Activated naive CD4-positive, alpha-beta T cell treated with anti-CD3 and anti-CD28 coated beads, Interleukin-2, amount 50 U/mL, for 24 hours (primary cell): ENCODE results near the gene HK1.
A peak's percentile ranks its signal among the peaks of the same experiment; 100 is the strongest.

Experiments
- H3K27ac Mint-ChIP-seq: one replicate; pipeline ENCODE4 v1.8.0; 2021; ENCODE audit warnings: mild to moderate bottlenecking, mixed read lengths
- H3K27me3 Mint-ChIP-seq: one replicate; pipeline ENCODE4 v1.8.0; 2021; ENCODE audit warnings: mixed read lengths
- H3K36me3 Mint-ChIP-seq: one replicate; pipeline ENCODE4 v1.8.0; 2021; ENCODE audit warnings: mixed read lengths
- H3K4me1 Mint-ChIP-seq: one replicate; pipeline ENCODE4 v1.8.0; 2021; ENCODE audit warnings: mixed read lengths
- H3K4me3 Mint-ChIP-seq: one replicate; pipeline ENCODE4 v1.8.0; 2021; ENCODE audit warnings: mild to moderate bottlenecking, mixed read lengths
- H3K9me3 Mint-ChIP-seq: one replicate; pipeline ENCODE4 v1.8.0; 2021; ENCODE audit warnings: mixed read lengths

HK1 gene

DNA sequence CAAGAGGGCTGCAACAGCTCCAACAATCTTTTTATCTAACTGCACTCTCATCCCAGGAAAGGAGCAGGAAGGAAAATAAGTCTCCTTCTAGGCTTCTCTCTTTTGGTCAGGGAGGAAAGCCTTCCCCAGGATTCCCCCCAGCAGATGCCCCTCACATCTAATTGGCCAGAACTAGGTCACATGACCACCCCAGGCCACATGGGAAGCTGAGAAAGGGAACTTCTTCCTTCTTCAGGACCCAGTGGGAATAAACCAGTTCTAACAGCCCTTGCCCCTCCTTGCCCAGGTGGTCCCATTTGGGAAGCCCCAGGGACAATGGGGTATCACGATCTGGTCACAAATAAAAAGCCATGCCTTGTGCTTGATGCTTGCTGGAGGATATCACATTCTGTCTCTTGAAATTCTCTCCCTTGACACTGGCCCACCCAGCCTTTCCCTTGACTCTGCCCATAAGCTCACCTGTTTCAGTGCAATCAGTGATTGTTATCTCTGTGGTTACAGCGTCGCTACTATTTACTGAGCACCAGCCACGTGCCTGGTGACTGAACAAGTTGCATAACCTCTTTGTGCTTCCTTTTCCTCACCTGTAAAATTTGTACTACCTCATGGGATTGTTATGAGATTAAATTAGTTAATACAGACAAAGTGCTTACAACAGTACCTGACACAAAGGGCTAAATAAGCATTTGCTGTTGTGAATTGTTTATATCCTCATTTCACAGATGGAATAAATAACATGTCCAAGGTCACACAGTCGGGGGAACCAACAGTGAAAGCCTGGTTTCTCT lies 147.4 kb downstream of the HK1 start:
- peaks cover 54% of the 10 kb centered on the region for H3K4me1 Mint-ChIP-seq
- H3K9me3 Mint-ChIP-seq, result no peaks in the 10 kb centered on the region
- H3K4me3 Mint-ChIP-seq, result no peak overlapping the region
- no peaks in the 10 kb centered on the region for H3K27me3 Mint-ChIP-seq
- H3K36me3 Mint-ChIP-seq, result no peaks in the 10 kb centered on the region
- peak overlapping the region; percentile 44 for H3K27ac Mint-ChIP-seq

DNA sequence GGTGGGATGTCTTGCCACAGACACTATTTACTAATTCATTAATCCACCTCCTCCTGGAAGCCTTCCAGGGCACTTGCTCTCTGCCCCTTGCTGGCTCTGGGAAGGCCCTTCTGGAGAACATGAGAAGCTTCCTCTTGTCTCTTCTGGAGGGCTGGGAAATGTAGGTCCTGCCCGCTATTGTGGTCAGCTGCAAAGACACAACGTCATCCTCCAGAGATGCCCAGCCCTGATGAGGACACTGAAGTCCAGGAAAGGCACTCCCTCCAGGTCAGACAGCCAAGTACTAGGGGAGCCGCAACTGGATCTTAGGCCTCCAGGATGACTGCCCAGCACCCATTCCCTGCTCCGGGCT lies 148.1 kb downstream of the HK1 start:
- H3K27me3 Mint-ChIP-seq, result no peaks in the 10 kb centered on the region
- H3K27ac Mint-ChIP-seq, result no peak overlapping the region
- no peaks in the 10 kb centered on the region for H3K9me3 Mint-ChIP-seq
- H3K4me1 Mint-ChIP-seq, result peaks cover 54% of the 10 kb centered on the region
- no peaks in the 10 kb centered on the region for H3K36me3 Mint-ChIP-seq
- no peak overlapping the region for H3K4me3 Mint-ChIP-seq

DNA sequence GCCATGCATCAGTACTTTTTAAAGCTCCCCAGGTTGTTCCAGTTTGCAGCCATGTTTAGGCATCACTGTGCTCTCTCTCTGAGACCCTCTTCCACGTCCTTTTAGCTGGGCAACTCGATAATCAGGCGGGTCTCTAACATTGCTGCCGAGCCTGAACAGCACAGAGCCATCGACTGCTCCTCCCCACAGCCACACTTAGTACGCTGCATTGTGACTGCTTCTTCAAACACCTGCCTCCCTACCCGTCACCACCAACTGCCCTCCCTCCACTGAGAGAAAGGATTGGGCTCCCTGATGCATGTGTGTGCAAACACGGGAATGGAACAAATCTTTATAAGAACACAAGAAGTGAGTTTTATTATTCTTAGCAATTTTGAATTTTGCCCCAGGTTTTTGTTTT lies 149.9 kb downstream of the HK1 start:
- no peaks in the 10 kb centered on the region for H3K27me3 Mint-ChIP-seq
- H3K36me3 Mint-ChIP-seq, result no peaks in the 10 kb centered on the region
- no peak overlapping the region for H3K4me3 Mint-ChIP-seq
- H3K27ac Mint-ChIP-seq, result no peak overlapping the region
- no peaks in the 10 kb centered on the region for H3K9me3 Mint-ChIP-seq
- H3K4me1 Mint-ChIP-seq, result peaks cover 44% of the 10 kb centered on the region

DNA sequence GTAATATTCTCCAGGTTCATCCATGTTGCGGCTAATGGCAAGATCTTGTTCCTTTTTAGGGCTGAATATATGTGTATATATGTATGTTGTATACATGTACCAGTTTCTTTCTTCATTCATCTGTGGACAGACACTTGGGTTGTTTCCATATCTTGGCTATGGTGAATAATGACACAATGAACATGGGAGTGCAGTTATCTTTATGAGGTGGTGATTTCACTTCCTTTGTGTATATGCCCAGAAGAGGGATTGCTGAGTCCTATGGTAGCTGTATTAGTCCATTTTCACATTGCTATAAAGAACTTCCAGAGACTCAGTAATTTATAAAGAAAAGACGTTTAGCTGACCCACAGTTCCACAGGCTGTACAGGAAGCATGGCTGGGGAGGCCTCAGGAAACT lies 155.9 kb downstream of the HK1 start:
- Mint-ChIP-seq H3K4me3 (no peak overlapping the region), H3K9me3 (no peaks in the 10 kb centered on the region), H3K4me1 (no peaks in the 10 kb centered on the region), H3K27ac (no peak overlapping the region), H3K36me3 (no peaks in the 10 kb centered on the region), H3K27me3 (no peaks in the 10 kb centered on the region)

DNA sequence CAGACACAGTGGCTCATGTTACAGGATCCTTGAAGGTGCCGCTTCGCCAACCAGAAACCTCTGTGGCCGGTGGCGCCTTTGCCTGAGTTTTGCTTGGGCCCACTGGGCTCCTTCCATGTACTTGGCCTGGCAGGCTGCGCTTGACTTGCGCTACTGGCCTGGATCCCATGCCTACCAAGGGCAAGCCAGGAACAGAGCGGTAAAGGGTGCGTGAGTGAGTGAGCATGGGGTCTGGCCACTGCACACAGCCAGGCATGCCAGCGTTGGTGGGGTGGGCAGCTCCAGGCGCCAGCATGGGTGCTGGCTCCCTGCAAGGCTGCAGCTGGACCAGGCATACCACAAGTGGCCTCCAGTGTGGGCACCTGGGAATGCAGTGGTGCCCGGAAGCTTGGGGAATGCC lies 156.6 kb downstream of the HK1 start:
- no peaks in the 10 kb centered on the region for H3K4me1 Mint-ChIP-seq
- H3K27ac Mint-ChIP-seq, result no peak overlapping the region
- H3K9me3 Mint-ChIP-seq, result no peaks in the 10 kb centered on the region
- no peaks in the 10 kb centered on the region for H3K36me3 Mint-ChIP-seq
- H3K27me3 Mint-ChIP-seq, result no peaks in the 10 kb centered on the region
- H3K4me3 Mint-ChIP-seq, result no peak overlapping the region

DNA sequence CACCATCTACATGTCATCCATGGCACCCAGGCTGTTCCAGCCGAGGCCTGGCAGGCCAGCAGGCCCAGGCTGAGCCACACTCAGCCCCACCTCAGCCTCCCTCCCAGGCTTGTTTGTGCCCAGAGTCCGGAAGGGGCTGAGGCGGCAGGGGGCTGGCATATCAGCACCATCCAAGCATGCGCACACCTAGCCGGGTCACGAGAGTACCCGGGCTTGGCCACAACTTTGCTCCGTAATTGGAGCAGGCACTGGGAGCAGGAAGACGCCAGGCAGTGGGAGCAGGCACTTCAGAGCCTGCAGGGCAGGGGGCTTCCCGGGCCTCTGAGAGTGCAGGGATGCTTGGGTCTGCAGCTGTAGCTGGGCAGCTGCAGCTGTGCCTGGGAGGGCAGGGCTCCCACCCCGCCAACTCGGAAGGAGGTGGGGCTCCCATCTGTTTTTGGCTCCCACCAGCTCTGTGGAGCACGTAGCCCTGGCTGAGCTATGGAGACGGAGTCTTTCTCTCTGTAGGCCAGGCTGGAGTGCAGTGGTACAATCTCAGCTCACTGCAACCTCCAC lies 157.7 kb downstream of the HK1 start:
- Mint-ChIP-seq H3K4me3 (no peak overlapping the region), H3K27me3 (no peaks in the 10 kb centered on the region), H3K27ac (no peak overlapping the region), H3K4me1 (no peaks in the 10 kb centered on the region), H3K9me3 (no peaks in the 10 kb centered on the region), H3K36me3 (no peaks in the 10 kb centered on the region)

DNA sequence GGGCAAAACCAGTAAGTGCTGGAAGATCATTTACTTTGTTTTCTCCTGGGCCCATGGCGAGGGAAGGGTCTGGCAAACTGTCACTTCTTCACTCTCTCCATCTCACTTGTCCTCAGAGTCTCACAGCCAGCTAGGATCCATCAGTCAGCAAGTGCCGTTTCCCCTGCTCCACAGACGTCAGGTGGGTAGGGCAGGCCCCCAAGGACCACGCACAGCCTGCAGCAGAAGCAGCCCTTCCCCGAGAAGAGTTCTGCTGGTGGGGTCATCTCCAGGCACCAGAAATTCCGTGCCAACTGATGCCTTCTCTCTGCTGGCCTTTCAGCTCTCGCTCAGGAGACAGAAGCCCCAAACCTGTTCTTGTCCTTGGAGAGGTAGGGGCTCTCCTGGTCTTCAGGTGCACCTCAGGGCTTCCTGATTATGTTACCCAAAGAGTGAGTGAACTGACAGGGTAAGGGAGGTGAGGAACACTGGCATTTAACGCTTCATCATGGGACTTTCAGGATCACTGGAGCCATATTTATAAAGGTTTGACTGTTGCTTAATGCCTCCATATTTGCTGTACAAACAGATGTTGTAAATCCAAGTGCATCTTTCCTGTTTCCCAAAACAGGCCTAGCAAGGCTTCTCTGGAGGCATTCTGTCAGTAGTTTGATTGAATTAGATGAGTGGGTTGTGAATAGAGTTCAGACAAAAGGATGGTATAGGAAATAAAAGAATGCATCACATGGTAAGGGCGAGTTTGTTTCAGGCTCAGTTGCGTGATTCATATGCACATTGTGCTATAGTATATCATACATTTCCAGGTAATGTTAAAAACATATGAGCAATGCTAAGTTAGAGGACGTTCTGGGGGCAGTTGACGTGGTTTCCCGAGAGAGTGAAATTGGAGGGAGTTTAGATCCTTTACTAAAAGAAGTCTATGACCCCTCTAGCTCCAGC lies 159.3 kb downstream of the HK1 start:
- Mint-ChIP-seq H3K27me3 (no peaks in the 10 kb centered on the region), H3K27ac (no peak overlapping the region)

DNA sequence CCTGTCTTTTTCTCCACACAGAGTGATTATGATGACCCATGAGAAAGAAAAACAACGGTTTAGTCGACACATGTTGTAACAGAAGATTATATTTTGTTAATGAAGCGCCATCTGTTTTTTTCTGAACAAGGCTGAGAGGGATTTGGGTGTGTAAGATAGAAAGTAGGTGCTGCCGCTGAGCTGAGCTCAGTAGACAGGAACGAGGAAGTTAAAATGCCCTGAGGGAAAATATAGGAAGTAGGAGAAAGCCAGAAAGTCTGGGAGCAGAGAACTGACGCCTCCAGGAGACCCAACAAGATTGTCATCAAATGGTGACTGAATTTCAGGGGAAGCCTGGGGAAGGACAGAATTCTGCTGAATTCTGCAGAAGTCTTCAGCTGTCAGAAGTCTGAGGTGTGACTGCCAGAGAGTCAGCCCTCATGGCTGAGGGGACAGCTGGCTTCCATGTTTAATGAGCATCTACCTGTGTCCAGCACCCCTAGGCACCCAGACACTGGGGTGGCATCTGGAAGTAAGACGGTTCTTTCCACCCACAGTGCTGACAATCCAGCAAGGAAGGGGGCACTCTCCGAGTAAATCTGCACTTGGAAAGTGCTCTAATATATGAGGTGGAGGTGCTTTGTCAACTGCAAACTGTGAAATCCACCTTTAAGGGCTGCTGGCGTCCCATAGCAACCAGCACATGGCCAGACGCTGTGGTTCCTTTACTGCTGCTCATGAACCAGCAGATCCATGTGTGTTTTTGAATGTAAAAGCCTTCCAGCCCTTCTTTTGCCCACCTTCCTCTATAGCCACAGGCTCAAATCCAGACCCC lies 160.4 kb downstream of the HK1 start:
- Mint-ChIP-seq H3K4me1 (no peaks in the 10 kb centered on the region), H3K27me3 (no peaks in the 10 kb centered on the region), H3K9me3 (no peaks in the 10 kb centered on the region), H3K4me3 (no peak overlapping the region), H3K27ac (no peak overlapping the region), H3K36me3 (no peaks in the 10 kb centered on the region)

More for the DNA sequence above, 159.3 kb downstream of the HK1 start:
- no peak overlapping the region for H3K4me3 Mint-ChIP-seq
- no peaks in the 10 kb centered on the region for H3K4me1 Mint-ChIP-seq
- no peaks in the 10 kb centered on the region for H3K36me3 Mint-ChIP-seq
- H3K9me3 Mint-ChIP-seq, result no peaks in the 10 kb centered on the region

DNA sequence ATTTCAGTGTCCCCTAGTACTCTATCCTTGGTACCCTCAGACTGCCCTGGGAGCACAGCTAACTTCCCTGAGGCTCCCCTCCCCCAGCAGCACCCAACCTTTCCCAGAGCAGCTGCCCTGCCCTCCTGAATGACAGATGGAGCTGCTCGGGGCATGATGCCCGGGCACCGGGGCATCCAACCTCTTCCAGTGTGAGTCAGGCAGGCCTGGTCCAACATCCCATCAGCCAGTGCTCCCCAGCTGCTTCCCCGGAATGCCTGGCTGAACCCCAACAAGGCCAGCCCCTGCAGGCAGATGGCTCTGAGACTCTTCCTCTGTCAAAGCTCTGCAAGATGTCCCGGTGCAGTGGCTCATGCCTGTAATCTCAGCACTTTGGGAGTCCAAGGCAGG lies 161.0 kb downstream of the HK1 start:
- Mint-ChIP-seq H3K36me3 (no peaks in the 10 kb centered on the region), H3K4me3 (no peak overlapping the region), H3K27ac (no peak overlapping the region), H3K27me3 (no peaks in the 10 kb centered on the region), H3K9me3 (no peaks in the 10 kb centered on the region), H3K4me1 (no peaks in the 10 kb centered on the region)

DNA sequence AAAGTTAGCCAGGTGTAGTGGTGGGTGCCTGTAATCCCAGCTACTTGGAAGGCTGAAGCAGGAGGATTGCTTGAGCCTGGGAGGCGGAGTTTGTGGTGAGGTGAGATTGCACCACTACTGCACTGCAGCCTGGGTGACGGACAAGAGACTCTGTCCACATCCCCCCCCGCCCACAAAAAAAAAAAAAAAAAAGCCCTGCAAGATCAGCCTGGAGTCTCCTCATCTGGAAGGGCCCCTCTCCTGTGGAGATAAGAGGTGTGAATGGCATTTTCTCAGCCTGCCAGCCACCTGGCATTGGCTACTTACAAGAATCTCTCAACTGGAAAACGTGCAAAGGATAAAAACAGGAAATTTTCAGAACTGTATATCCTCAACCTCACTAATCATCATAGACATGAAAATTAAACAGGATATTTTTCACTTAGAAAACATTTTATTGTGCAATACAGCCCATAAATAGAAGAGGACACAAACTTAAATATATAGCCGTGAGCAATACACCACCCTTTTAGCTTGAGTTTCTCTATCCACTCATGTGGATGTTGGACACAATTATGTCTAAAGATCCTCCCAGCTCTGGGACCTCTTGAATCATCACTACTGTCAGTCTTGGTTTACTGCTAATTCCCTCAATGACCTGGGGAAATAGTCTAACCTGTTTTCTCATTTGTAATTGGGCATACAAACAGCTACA lies 161.7 kb downstream of the HK1 start:
- H3K27me3 Mint-ChIP-seq, result no peaks in the 10 kb centered on the region
- H3K4me1 Mint-ChIP-seq, result no peaks in the 10 kb centered on the region
- no peaks in the 10 kb centered on the region for H3K9me3 Mint-ChIP-seq
- no peak overlapping the region for H3K4me3 Mint-ChIP-seq
- no peak overlapping the region for H3K27ac Mint-ChIP-seq
- no peaks in the 10 kb centered on the region for H3K36me3 Mint-ChIP-seq

DNA sequence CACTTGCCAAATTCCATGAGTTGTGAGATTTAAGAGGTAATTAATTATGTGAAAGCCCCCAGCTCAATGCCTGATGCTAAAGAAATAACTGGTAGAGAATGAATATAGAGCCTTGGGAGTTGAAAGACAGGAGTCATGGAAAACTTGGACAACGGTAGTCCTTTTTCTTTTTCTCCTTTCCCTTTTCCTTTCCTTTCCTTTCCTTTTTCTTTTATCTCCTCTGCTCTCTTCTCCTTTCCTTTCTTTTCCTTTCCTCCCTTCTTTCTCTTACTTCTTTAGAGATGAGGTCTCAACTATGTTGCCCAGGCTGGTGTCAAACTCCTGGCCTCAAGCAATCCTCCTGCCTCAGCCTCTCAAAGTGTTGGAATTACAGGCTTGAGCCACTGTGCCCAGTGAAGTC lies 165.1 kb downstream of the HK1 start:
- Mint-ChIP-seq H3K4me3 (no peak overlapping the region), H3K9me3 (no peaks in the 10 kb centered on the region), H3K4me1 (no peaks in the 10 kb centered on the region), H3K27ac (no peak overlapping the region), H3K36me3 (no peaks in the 10 kb centered on the region), H3K27me3 (no peaks in the 10 kb centered on the region)

DNA sequence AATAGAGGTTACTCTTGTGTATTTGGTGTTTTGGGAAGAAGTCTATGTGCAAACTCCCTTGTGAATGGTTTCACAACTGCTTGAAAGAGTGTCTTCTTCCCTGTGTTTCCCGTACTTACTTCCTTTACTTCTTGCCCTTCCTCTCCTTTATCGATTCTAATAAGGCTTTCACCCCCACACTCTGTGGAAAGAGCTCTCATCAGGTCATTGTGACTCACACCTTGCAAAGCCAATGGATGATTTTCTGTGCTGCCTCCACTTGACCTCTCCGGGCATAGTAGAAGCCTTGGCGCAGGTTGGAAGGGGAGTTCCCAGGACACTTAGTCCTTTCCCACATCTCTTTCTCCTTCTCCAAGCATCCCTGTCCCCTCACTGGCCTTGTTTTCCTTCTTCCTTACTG lies 166.7 kb downstream of the HK1 start:
- Mint-ChIP-seq H3K36me3 (no peaks in the 10 kb centered on the region), H3K9me3 (no peaks in the 10 kb centered on the region), H3K4me1 (peaks cover 5% of the 10 kb centered on the region), H3K27me3 (no peaks in the 10 kb centered on the region), H3K4me3 (no peak overlapping the region), H3K27ac (no peak overlapping the region)

DNA sequence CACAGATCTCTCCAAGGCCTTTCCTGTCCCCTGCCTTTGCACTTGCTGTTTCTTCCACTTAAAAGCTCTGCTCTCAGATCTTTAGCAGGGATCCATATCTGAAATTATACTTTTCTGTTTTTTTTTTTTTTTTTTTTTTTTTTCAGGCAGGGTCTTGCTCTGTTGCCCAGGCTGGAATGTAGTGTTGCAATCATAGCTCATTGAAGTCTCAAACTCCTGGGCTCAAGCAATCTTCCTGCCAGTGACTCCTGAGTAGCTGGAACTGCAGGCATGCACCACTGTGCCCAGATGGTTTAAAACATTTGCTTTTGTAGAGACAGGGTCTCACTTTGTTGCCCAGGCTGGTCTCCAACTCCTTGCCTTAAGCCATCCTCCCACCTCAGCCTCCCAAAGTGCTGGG lies 167.9 kb downstream of the HK1 start:
- Mint-ChIP-seq H3K27ac (peak overlapping the region; percentile 8), H3K27me3 (no peaks in the 10 kb centered on the region), H3K4me1 (peaks cover 9% of the 10 kb centered on the region), H3K4me3 (no peak overlapping the region), H3K36me3 (no peaks in the 10 kb centered on the region), H3K9me3 (no peaks in the 10 kb centered on the region)

DNA sequence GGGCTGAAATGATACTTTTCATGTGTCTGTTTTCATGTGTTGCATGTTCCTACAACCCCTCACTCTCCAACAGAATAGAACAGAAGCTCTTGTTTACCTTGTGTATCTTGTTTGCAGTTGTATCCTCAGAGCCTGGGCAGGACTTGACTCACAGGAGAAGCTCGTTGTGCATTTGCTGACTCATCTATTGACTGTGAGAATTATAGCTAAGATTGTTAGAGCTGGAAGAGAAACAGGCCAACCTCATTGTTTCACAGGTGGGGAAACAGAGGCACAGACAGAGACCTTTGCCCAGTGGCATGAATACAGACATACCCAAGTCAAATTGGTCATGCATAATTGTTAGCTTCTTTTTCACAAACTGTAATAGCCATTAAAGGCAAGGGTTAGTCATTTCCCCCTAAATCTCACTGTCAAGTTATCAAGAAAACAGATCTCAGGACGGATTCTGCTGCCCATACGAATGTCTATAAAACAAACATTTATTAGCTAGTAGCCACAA lies 168.4 kb downstream of the HK1 start:
- Mint-ChIP-seq H3K4me1 (peaks cover 9% of the 10 kb centered on the region), H3K36me3 (no peaks in the 10 kb centered on the region), H3K27ac (no peak overlapping the region), H3K9me3 (no peaks in the 10 kb centered on the region), H3K27me3 (no peaks in the 10 kb centered on the region), H3K4me3 (no peak overlapping the region)

DNA sequence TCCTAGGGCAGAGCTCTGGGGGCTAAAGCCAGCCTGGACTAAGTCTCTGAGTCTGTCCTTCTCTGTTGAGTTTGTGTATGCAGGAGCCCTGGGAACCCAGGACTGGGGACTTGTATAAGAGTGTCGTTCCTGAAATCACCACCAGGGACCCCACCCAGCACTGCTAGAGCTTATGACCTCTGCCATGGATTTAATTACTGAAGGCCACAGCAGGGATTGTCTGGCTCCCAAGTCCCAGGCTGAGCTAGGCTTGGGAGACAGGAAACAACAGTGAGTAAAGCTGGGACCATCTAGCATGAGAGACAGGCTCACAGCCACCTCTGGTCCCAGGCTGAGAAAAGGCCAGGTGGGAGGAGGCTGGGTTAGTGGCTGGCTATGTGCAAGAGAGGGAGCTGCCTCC lies 171.5 kb downstream of the HK1 start:
- no peaks in the 10 kb centered on the region for H3K36me3 Mint-ChIP-seq
- no peak overlapping the region for H3K27ac Mint-ChIP-seq
- H3K4me1 Mint-ChIP-seq, result peaks cover 16% of the 10 kb centered on the region
- H3K9me3 Mint-ChIP-seq, result no peaks in the 10 kb centered on the region
- peaks cover 1% of the 10 kb centered on the region for H3K27me3 Mint-ChIP-seq
- H3K4me3 Mint-ChIP-seq, result no peak overlapping the region
